Left renal cortex interstitium (tissue), 4 donors: Measurements from ENCODE around the gene RNF180. TPM values are rescaled to one million over a fixed set of nuclear protein-coding genes. Genes with fewer than 3 reads are reported as not detected.
"Not testable (repeated sequence)": the region's sequence is repeated elsewhere in the genome, so short reads cannot be mapped to it uniquely, and the experiment has no call there.

ENCODE experiments used
- DNase-seq, 4 donors: peaks; one replicate each; pipeline ENCODE4 v3.0.0-alpha.2; 2013; ENCODE audit warnings: low read depth in 4 of 4, low spot score in 2 of 4, missing footprints in 1 of 4
- polyA plus RNA-seq, 4 donors: library from polyadenylated mRNA; unstranded; fragments of 120-200 nt; gene quantifications; one replicate each; pipeline ENCODE4 v1.2.1, GENCODE V29; 2013; ENCODE audit not compliant: insufficient read length in 4 of 4

RNF180 gene
- polyA plus RNA-seq, 4 donors = 9.4 to 11.6 (median 10.2) TPM

GRCh38 chr5:64166201-64166959, 737 bp downstream of the RNF180 start:
- DNase-seq = peak in 2 of 4 donors; percentile 27 to 32

GRCh38 chr5:64176301-64176700, 10.7 kb downstream of the RNF180 start:
- DNase-seq = no peak

- no peak for DNase-seq
Observed at GRCh38 chr5:64180661-64181343, 15.2 kb downstream of the RNF180 start.

GRCh38 chr5:64181440-64181839, 15.8 kb downstream of the RNF180 start:
- DNase-seq = no peak

GRCh38 chr5:64183956-64184355, 18.3 kb downstream of the RNF180 start:
- no peak for DNase-seq

GRCh38 chr5:64184832-64185231, 19.2 kb downstream of the RNF180 start:
- DNase-seq = no peak

GRCh38 chr5:64188776-64189175, 23.1 kb downstream of the RNF180 start:
- DNase-seq = no peak

GRCh38 chr5:64190562-64191306, 25.1 kb downstream of the RNF180 start:
- DNase-seq = no peak

- DNase-seq = no peak
Observed at GRCh38 chr5:64195981-64196380, 30.3 kb downstream of the RNF180 start.

- DNase-seq = no peak
Observed at GRCh38 chr5:64199425-64199824, 33.8 kb downstream of the RNF180 start.

GRCh38 chr5:64201996-64202395, 36.4 kb downstream of the RNF180 start:
- no peak for DNase-seq

- no peak for DNase-seq
Observed at GRCh38 chr5:64206653-64207052, 41.0 kb downstream of the RNF180 start.

GRCh38 chr5:64207978-64208377, 42.3 kb downstream of the RNF180 start:
- DNase-seq = peak in 1 of 4 donors; percentile 7

- DNase-seq = no peak
Observed at GRCh38 chr5:64209353-64209752, 43.7 kb downstream of the RNF180 start.

- DNase-seq = no peak
Observed at GRCh38 chr5:64210866-64211265, 45.2 kb downstream of the RNF180 start.

GRCh38 chr5:64213011-64213410, 47.4 kb downstream of the RNF180 start:
- DNase-seq = no peak

- no peak for DNase-seq
Observed at GRCh38 chr5:64213531-64213930, 47.9 kb downstream of the RNF180 start.

- DNase-seq = no peak
Observed at GRCh38 chr5:64214132-64214531, 48.5 kb downstream of the RNF180 start.

GRCh38 chr5:64221911-64222310, 56.3 kb downstream of the RNF180 start:
- DNase-seq = no peak

GRCh38 chr5:64225286-64225981, 59.8 kb downstream of the RNF180 start:
- DNase-seq = not testable (repeated sequence)

GRCh38 chr5:64227131-64227537, 61.5 kb downstream of the RNF180 start:
- not testable (repeated sequence) for DNase-seq
